NCI-H524 treated with DMSO at 0.1 percent for 48 hours (cell line): Measurements from ENCODE around the gene VWF.
"Not testable (repeated sequence)": the region's sequence is repeated elsewhere in the genome, so short reads cannot be mapped to it uniquely, and the experiment has no call there.

Experiments used
- DNase-seq: peaks from one replicate; lab custom pipeline; 2025; lab: John Stamatoyannopoulos, UW

VWF gene

GRCh38 chr12:6104027-6104426 lies 20.4 kb downstream of the VWF start:
- no peak for DNase-seq

- DNase-seq: not testable (repeated sequence)
Measured at GRCh38 chr12:6102021-6102420, 22.4 kb downstream of the VWF start.

GRCh38 chr12:6099316-6099715 lies 25.2 kb downstream of the VWF start:
- DNase-seq: no peak

GRCh38 chr12:6097411-6097810 lies 27.1 kb downstream of the VWF start:
- no peak for DNase-seq

GRCh38 chr12:6096527-6096926 lies 27.9 kb downstream of the VWF start:
- DNase-seq: no peak

GRCh38 chr12:6095269-6095668 lies 29.2 kb downstream of the VWF start:
- no peak for DNase-seq

GRCh38 chr12:6093764-6094163 lies 30.7 kb downstream of the VWF start:
- no peak for DNase-seq

- no peak for DNase-seq
Measured at GRCh38 chr12:6092784-6093722, 31.4 kb downstream of the VWF start.

GRCh38 chr12:6091786-6092566 lies 32.5 kb downstream of the VWF start:
- DNase-seq: no peak

- DNase-seq: no peak
Measured at GRCh38 chr12:6090803-6091202, 33.7 kb downstream of the VWF start.

GRCh38 chr12:6088921-6089747 lies 35.3 kb downstream of the VWF start:
- no peak for DNase-seq

- DNase-seq: no peak
Measured at GRCh38 chr12:6086316-6086715, 38.2 kb downstream of the VWF start.

GRCh38 chr12:6085841-6086240 lies 38.6 kb downstream of the VWF start:
- DNase-seq: no peak

- no peak for DNase-seq
Measured at GRCh38 chr12:6084969-6085450, 39.5 kb downstream of the VWF start.

GRCh38 chr12:6084261-6084968 lies 40.1 kb downstream of the VWF start:
- DNase-seq: no peak

- DNase-seq: no peak
Measured at GRCh38 chr12:6083601-6084000, 40.9 kb downstream of the VWF start.

GRCh38 chr12:6082613-6083012 lies 41.9 kb downstream of the VWF start:
- no peak for DNase-seq

- no peak for DNase-seq
Measured at GRCh38 chr12:6080149-6081045, 44.1 kb downstream of the VWF start.

GRCh38 chr12:6078398-6079096 lies 45.9 kb downstream of the VWF start:
- DNase-seq: no peak

GRCh38 chr12:6077692-6078083 lies 46.8 kb downstream of the VWF start:
- DNase-seq: no peak
